Measurements from ENCODE around the gene MAST4.

Gene MAST4

DNA sequence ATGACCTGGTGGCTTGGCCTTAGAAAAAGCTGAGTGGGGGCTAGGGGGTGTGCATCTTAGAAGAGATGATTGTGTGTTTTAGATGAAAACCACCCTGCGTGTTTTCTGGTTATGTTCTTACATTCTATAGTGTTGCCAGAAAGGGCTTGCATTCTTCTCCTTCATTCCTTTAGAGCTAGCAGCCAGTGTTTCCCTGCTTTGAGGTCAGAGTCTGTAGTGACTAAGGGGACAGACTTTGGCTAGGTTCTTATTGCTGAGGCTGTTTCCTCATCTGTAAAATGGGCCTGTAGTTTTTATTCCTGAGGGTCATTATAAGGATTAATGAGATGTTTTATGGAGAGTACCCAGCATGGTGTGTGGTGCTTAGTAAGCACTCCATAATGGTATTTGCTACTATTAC, 6.4 kb downstream of the MAST4 start:
- no peak overlapping the region for H3K4me3 ChIP-seq (replicated peaks in 1 of 2; ENCODE audit: low read depth in 2 of 2, low read length in 2 of 2)
- TF ChIP-seq, protein P1, sequence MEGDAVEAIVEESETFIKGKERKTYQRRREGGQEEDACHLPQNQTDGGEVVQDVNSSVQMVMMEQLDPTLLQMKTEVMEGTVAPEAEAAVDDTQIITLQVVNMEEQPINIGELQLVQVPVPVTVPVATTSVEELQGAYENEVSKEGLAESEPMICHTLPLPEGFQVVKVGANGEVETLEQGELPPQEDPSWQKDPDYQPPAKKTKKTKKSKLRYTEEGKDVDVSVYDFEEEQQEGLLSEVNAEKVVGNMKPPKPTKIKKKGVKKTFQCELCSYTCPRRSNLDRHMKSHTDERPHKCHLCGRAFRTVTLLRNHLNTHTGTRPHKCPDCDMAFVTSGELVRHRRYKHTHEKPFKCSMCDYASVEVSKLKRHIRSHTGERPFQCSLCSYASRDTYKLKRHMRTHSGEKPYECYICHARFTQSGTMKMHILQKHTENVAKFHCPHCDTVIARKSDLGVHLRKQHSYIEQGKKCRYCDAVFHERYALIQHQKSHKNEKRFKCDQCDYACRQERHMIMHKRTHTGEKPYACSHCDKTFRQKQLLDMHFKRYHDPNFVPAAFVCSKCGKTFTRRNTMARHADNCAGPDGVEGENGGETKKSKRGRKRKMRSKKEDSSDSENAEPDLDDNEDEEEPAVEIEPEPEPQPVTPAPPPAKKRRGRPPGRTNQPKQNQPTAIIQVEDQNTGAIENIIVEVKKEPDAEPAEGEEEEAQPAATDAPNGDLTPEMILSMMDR (IDR thresholded peaks at IDR 0.05; ENCODE audit: low read depth, low read length) = no peak
- DNase-seq (ENCODE audit: low read depth in 2 of 2) = no peak

DNA sequence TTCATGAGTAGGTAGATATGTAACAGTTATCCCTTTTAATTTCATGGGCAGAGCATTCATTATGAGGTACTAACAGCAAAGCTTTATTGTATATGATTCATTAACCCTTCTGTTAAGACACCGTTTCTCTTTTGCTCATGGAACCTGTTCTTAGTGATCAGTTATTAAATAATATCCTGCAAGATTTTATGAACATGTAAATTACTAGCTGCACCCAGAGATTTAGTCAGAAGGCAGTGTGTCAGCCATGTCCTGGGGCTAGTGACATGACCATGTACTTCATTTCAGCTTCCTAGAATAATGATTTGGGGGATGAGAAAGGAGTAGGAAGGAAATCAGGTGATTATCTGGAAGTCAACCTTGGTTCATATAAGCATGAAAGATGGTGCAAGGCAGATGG, 7.0 kb downstream of the MAST4 start:
- TF ChIP-seq, protein P1 (IDR thresholded peaks at IDR 0.05; ENCODE audit: low read depth, low read length) = no peak
- no peak for DNase-seq (ENCODE audit: low read depth in 2 of 2)
- H3K4me3 ChIP-seq (replicated peaks in 1 of 2; ENCODE audit: low read depth in 2 of 2, low read length in 2 of 2) = no peak overlapping the region

DNA sequence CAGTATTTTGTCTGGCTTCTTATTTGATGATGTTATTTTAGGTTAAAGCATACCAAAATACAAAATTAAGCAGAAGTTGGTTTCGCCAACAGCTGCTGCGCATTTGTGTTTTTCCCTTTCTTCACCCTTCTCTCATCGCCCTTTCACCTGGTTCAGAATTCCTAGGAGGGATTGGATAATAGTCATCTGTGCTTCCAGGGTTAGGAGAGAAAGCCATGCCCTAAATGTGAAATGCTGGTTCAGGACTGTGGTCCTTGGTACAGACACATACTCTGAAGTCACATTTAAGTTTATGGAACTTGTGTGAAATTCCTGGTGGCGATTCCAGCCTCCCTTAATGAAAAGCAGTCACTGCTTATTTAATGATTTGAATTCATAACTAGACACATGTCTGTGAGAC, 7.7 kb downstream of the MAST4 start:
- no peak for DNase-seq (ENCODE audit: low read depth in 2 of 2)
- TF ChIP-seq, protein P1 (IDR thresholded peaks at IDR 0.05; ENCODE audit: low read depth, low read length) = no peak
- H3K4me3 ChIP-seq (replicated peaks in 1 of 2; ENCODE audit: low read depth in 2 of 2, low read length in 2 of 2) = no peak overlapping the region

DNA sequence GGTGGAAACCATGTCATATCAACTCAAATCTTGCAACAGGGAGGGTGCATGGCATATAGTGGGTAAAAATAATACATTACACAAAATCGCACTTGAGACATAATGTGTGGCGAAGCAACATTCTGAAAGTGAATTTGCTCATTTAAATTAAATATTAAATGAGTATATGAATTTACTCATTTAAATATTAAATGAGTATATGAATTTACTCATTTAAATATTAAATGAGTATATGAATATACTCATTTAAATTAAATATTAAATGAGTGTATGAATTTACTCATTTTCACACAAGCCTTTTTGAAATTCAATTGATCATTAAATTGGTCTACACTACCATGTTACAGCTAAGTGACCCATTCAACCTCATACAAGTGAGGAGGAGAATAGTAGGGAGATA, 10.5 kb downstream of the MAST4 start:
- TF ChIP-seq, protein P1 (IDR thresholded peaks at IDR 0.05; ENCODE audit: low read depth, low read length) = no peak
- DNase-seq (ENCODE audit: low read depth in 2 of 2) = no peak

DNA sequence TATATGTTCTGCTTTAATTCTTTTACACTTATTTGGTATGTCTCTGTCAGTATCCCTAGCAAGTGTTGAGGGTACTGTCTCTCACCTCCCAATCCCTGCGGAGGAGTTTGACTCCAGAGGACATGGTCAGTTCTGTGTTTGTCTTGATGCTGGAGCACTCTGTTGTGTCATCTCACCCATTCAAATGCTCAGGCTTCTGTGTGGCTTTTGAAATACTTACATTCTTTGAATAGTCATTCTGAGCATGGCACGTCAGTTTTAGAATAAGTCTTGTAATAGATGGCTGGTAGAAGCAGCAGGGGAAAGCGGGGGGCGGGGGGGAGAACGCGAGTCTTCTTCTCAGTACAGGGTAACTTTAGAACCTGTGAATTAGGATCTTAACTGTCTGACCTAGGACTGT, 12.3 kb downstream of the MAST4 start:
- DNase-seq (ENCODE audit: low read depth in 2 of 2) = no peak
- TF ChIP-seq, protein P1 (IDR thresholded peaks at IDR 0.05; ENCODE audit: low read depth, low read length) = no peak
- H3K4me3 ChIP-seq (replicated peaks in 1 of 2; ENCODE audit: low read depth in 2 of 2, low read length in 2 of 2) = no peak overlapping the region

More for the DNA sequence above, 10.5 kb downstream of the MAST4 start:
- H3K4me3 ChIP-seq (replicated peaks in 1 of 2; ENCODE audit: low read depth in 2 of 2, low read length in 2 of 2) = no peak overlapping the region

DNA sequence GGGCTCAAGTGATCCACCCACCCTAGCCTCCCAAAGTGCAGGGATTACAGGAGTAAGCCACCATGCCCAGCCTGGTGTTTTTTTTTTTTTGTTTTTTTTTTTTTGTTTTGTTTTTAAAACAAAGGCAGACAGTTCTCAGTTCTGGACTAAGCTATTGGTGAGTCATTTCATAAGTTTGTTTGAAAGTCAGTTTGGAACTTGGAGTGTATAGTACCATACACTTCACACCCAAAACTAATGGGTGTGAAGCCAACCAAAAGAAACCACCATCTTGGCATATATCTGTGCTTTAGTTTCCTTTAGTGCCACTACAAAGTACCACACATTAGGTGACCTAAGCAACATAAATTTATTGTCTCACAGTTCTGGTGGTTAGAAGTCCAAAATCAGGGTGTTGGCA, 13.4 kb downstream of the MAST4 start:
- H3K4me3 ChIP-seq (replicated peaks in 1 of 2; ENCODE audit: low read depth in 2 of 2, low read length in 2 of 2) = no peak overlapping the region
- TF ChIP-seq, protein P1 (IDR thresholded peaks at IDR 0.05; ENCODE audit: low read depth, low read length) = no peak
- DNase-seq (ENCODE audit: low read depth in 2 of 2) = no peak

DNA sequence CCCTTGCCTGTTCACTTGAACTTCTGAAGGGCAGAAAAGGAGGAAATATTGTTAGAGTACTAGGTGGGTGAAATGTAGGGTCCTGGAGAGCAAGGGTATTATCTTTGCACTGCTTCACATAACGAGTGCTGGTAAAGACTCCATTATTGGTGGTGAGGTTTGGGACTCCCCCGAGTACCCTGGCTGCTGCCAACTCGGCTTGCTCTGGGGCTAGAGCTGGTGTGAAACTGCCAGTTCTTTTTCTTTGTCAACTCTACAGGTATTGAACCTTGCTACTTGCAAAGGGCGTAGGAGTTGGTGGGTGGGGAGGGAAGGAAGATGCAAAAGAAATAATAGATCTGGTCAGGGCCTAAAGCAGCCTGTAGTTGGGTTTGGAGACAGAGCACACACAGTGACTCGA, 16.0 kb downstream of the MAST4 start:
- DNase-seq (ENCODE audit: low read depth in 2 of 2) = no peak
- TF ChIP-seq, protein P1 (IDR thresholded peaks at IDR 0.05; ENCODE audit: low read depth, low read length) = no peak
- no peak overlapping the region for H3K4me3 ChIP-seq (replicated peaks in 1 of 2; ENCODE audit: low read depth in 2 of 2, low read length in 2 of 2)
